Activated T-helper 1 cell treated with anti-CD3 and anti-CD28 coated beads, Interleukin-2, amount 50 U/mL, for 16 hours (primary cell): ENCODE results near the gene NIPBL.

Experiments used
- DNase-seq, 2 donors: peaks; one replicate each; pipeline ENCODE4 v3.0.0-alpha.2; 2020; ENCODE audit warnings: low read depth in 1 of 2, low spot score in 1 of 2

Gene NIPBL

DNA sequence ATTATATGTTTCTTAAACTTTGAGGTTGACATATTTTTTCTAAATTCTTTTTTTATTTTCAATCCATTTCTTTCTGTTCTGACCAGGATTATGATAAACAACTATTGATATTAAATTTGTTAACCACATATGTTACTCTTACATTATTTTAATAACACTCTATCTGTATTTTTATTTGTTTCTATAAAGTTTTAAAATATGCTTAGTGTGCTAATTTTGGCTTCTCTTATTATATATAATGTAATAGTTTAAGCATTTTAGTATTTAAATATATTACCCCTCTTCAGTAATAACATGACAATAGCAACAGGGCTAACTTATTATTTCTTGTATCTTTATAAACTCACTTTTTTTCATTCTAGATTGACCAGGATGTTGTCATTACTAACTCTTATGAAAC lies 137.8 kb downstream of the NIPBL start:
- DNase-seq, result no peak

- no peak for DNase-seq
These were observed 139.5 kb downstream of the NIPBL start for GRCh38 chr5:37015795-37016666.

DNA sequence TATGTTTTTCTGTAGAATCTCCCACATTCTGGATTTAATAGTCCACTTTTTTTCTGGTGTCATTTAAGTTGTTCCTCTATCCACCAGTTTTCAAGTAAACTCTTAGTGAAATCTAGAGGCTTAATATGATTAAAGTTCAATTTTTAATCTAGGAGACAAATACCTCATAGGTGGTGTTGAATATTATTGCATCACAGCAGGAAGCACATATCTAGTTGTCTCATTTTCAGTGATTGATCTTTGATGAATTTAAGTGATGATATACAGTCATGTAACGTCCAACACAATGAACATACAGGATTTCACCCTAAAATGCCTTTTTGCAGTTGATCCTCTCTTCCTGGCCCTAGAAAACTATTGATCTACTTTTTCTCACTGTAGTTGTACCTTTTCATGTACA lies 152.3 kb downstream of the NIPBL start:
- no peak for DNase-seq

- DNase-seq, result no peak
These were observed 152.9 kb downstream of the NIPBL start for GRCh38 chr5:37029436-37029835.

- no peak for DNase-seq
These were observed 158.4 kb downstream of the NIPBL start for GRCh38 chr5:37034955-37035354.

GRCh38 chr5:37037840-37038239 lies 161.3 kb downstream of the NIPBL start:
- no peak for DNase-seq

- no peak for DNase-seq
These were observed 163.3 kb downstream of the NIPBL start for GRCh38 chr5:37039824-37040223.

DNA sequence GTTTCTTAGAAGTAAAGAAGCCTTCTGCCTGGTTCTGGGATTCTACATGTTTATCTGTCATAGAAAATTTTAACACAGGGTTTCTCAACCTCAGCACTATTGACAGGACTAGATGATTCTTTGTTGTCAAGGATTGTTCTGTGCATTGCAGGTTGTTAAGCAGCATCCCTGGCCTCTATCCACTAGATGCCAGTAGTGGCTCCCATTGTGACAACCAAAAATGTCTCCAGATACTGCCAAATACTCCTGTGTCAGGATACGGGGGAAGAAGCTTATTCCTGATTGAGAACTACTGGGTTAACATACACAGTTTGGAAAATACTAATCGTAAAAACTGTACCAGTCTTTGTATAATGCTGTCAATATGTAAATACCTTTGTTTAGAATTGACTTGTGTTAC lies 167.1 kb downstream of the NIPBL start:
- no peak for DNase-seq

DNA sequence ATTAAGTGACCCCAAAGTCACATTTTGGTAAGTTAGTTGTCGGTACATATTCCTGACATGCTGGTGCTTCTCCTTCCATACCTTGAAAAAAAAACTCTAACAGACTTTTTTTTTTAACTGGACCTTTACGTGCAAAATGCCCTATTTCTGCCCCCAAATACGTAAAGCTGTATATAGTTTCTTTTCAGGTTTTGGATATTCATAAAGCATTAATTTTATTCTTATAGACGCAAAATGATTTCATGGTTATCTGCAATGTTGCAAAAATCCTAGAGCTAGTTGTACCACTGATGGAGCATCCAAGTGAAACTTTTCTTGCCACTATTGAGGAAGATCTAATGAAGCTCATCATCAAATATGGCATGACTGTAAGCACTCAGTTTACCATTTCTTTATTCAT lies 167.6 kb downstream of the NIPBL start:
- DNase-seq, result no peak

DNA sequence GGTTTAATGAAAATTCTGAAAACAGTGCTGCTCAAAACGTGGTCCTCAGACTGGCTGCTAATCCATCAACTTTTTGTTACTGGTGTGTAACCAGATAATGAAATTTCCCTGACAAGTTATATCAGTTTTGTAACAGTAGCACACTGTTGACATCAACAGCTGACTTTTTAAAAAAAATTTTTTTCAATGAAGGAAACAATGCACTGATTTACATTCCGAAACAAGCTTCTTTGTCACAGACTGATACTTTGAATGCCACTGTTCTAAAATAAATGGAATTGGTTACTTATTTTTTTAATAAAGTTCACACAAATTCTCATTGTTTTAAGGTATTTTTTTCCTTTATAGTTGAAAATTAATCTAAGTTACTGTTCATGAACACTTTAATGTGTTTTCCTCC lies 169.1 kb downstream of the NIPBL start:
- no peak for DNase-seq

DNA sequence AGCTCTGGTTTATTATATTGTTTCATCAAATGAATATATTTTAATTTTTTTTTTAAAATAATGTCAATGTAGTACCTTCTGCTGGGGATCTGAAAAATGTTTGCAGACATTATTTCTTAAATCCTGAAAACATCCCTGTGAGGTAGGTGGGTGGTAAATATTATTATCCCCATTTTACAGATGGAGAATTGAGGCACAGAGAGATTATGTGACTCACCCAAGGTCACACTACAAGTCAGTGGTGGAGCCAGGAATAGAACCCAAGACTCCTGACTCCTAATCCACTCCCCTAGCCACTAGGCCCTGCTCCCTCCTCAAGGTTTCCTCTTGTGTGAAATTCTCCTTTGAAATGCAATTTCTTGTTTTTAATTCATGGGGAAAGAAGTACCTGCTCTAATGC lies 171.4 kb downstream of the NIPBL start:
- no peak for DNase-seq

DNA sequence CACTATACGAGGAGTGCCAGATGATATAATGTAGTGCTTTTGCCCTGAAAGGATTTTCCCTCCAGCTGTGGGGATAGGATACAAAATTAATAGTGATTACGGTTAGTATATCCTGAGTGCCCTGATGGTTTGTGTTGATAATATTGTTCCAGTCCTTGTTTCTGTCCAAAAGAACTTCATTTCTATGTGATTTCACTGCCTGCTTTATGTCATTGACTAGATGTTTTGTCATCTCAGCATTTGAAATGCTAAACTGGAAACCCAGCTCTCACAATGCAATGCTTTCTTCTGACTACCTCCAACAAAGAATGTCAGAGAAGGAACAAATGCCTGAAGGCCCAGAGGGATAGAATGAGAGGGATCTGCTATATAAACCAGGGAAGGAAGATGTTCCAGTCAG lies 177.8 kb downstream of the NIPBL start:
- DNase-seq, result no peak

DNA sequence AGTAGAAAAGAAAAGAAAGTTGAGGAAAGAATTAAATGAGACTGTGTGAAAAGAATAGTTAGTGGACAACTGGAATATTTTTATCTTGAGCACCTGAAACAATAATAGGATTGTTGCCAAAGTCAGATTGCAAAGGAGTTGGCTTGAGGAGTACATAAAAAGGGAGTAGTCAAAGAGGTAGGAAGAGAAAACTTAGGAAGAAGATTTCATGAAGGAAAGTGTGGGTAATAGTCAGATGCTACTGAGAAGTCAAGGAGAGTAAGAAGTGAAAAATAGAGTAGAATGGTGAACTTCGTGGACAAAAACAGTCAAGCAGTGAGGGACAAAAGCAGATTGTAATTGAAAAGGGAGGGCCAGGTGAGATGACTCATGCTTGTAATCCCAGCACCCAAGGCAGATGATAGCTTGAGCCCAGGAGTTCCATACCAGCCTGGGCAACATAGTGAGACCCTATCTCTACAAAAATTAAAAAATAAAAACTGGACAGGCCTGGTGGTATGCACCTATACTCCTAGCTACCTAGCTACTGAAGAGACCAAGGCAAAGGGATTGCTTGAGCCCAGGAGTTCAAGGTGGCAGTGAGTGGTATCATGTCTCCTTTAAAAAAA lies 178.9 kb downstream of the NIPBL start:
- no peak for DNase-seq

GRCh38 chr5:37056762-37057161 lies 180.2 kb downstream of the NIPBL start:
- DNase-seq, result no peak

- no peak for DNase-seq
These were observed 183.5 kb downstream of the NIPBL start for GRCh38 chr5:37060030-37060429.

DNA sequence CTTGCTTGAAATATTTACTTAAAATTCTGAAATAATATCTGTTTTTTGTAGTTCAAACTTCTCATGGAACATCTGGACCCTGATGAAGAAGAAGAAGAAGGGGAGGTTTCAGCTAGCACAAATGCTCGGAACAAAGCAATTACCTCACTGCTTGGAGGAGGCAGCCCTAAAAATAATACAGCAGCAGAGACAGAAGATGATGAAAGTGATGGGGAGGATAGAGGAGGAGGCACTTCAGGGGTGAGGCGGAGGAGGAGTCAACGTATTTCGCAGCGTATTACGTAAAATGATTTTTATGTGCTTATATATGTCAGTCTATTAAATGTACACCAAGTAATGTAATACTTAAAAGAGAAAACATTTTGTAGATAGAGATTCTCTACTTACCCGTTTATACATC lies 187.2 kb downstream of the NIPBL start:
- no peak for DNase-seq

GRCh38 chr5:37064442-37064841 lies 187.9 kb downstream of the NIPBL start:
- no peak for DNase-seq

- DNase-seq, result no peak
These were observed 194.9 kb downstream of the NIPBL start for GRCh38 chr5:37071487-37071886.

GRCh38 chr5:37071901-37072581 lies 195.5 kb downstream of the NIPBL start:
- no peak for DNase-seq

- DNase-seq, result no peak
These were observed 198.9 kb downstream of the NIPBL start for GRCh38 chr5:37075399-37075950.

- DNase-seq, result no peak
These were observed 200.6 kb downstream of the NIPBL start for GRCh38 chr5:37077146-37077545.

DNA sequence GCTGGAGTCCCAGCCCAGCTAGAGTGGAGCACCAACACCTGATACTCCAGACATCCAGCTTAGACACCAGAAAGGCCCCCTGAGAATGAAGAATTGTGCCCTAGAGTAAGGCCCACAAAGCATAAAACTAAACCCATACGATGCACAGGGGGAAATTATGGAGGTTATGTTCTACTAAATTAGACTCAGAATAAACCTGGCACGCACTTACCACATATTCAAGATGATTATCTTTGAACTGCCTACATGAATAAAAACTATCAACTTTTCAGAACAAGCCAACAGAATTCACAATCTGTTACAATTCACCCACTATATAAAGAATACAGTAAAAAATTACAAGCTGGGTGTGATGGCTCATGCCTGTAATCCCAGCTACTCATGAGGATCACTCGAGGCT lies 204.1 kb downstream of the NIPBL start:
- DNase-seq, result no peak
